Astrocyte of the hippocampus (primary cell): ENCODE data around the gene IL17RE.
A peak's percentile ranks its signal among the peaks of the same experiment; 100 is the strongest.

Experiments used
- DNase-seq: peaks from one replicate; pipeline ENCODE4 v3.0.0; 2011; ENCODE audit warnings: low read depth, low spot score

IL17RE gene

DNA sequence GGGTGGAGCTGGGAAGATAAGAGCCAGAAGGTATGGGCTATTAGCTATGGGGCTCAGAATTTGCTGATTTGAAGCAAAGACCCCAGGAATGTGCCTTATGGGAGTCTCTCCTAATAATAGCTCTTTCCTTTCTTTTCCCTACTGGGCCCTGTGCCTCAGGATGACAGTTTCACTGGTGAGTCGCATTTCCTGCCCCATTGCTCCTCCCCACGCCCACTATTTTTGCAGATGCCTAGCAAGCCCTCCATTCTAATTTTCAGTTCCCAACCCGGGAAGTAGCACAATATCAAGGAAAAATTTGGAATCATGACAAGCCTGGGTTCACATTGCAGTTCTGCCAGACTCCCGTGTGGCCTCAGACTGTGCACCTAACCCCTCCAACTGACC is 583 bp downstream of the IL17RE start:
- DNase-seq: peak; percentile 29

DNA sequence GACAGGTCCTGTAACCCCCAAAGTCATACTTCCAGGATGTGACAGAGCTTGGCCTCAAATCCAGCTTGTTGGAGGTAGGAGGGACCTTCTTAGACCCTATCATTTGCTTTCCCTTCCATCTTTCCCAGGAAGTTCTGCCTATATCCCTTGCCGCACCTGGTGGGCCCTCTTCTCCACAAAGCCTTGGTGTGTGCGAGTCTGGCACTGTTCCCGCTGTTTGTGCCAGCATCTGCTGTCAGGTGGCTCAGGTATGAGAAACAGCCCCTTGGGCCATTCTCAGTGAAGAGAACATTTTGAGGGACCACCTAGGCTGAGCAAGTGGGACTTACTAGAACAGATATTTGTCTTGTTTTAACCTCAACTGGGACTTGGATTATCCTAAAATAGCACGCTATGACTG is 1.3 kb downstream of the IL17RE start:
- no peak for DNase-seq

DNA sequence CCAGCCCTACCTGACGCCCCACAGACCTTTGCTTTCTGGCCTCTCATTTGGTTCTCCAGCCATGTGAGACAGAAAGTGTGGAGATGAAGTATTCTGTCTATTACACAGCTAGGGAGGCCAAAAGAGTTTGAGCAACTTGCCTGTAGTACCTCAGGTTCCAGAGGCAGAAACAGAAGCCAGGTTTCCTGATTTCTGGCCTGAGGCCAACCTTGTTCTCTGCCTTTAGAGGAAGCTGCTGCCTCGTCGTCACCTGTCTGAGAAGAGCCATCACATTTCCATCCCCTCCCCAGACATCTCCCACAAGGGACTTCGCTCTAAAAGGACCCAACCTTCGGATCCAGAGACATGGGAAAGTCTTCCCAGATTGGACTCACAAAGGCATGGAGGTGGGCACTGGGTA is 3.8 kb downstream of the IL17RE start:
- DNase-seq: no peak

DNA sequence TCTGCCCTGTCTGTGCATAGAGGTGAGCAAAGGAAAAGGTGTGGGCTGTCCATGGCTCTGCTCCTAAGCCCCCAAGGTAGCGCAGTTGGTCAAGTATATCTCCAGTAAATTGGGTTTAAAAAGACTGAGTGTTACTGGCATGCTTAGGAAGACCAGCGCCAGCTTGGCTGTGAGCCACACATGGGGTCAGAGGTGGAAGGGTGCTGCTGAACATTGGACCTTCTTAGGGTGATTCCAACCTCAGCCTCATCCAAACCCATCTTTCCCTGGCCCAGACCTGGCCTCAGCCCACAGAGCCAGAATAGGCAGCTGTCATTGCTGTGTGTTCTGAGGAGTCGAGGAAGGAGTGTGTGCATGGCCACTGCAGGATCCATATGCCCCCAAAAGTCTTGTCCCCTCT is 5.6 kb downstream of the IL17RE start:
- DNase-seq: no peak

DNA sequence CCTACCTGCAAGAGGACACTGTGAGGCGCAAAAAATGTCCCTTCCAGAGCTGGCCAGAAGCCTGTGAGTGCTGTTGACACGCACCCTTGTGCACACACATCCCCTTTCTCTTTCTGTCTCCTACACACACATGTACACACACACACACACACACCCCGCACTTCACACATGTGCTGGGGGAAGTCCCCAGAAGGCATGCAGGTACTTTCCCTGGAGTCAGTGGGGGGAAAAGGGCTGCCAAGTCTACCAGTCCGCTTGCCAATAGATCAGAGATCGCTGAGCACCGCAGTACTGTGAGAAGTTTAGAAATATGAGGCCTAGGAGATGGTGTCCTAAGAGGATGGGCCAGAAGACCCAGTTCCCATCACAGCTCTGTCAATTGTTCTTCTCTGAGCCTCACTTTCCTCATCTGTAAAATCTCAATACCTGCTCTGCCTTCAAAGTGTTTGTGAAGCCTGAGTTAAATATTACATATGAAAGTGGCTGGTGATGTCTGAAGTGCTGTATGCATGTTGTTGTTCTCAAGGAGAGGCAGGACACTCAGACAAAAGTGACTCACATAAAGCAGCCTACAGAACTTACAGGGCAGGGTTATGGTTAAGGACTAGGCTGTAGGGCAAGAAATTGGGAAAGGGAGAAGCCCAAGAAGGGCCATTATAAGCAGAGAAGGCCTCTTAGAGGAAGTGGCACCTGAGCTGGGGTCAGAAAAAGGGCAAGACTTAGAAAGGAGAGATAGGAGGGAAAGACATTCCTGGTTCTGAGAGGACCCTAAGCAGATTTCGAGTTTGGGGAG is 6.8 kb downstream of the IL17RE start:
- DNase-seq: no peak

DNA sequence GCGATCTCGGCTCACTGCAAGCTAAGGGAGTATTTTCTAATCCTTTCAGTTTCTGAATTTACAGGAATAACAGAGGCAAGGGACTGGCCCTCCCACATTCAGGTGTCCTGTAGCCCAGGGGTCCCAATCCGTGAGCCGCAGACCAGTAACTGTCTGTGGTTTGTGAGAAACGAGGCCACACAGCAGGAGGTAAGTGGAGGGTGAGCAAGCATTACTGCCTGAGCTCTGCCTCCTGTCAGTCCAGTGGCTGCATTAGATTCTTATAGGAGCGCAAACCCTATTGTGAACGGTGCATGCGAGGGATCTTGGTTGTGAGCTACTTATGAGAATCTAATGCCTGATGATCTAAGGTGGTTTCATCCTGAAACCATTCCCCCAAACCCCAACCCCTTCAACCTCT is 9.2 kb downstream of the IL17RE start:
- no peak for DNase-seq

DNA sequence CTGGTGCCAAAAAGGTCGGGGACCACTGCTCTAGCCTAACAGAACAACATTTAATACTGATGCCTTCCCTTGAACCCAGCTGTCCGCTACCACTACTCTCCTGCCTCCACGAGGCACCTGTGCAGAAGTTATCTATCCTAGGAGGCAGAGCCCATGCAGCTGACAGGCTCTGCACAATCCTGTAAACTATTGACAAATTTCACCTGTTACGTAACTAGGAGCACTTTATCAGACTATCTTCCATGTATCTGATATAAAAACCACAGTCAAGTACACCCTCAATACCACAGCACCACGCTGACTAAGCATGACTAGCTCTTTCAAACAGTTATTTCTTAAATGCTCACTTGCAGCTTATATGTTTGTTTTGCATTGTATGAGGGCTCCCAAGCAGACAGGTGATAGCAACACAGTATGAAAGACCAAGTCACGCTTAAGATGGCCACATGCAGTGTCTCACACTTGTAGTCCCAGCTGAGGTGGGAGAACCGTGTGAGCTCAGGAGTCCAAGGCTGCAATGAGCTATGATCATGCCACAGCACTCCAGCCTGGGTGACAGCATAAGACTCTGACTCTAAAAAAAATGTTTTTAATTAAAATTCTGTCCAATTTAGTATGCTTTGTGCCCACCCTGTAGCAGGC is 9.8 kb downstream of the IL17RE start:
- DNase-seq: peak; percentile 53

DNA sequence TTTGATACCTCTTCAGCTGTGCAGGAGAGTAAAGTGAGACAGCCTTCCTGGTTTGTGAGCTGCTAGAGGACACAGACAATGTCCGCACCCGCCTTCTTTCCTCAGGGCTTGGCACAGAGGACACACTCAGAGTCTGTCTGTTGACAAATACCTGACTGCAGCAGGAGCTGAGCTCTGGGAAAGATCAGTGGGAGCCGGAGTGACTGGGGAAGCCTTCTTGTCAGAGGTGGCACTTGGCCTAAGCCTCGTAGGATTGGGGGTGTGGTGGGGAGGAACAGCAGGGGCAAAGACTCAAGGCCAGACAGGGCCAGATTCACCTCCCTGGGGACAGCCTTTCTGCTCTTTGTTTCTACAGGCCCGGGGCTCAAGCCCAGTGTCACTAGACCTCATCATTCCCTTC is 11.0 kb downstream of the IL17RE start:
- DNase-seq: no peak

DNA sequence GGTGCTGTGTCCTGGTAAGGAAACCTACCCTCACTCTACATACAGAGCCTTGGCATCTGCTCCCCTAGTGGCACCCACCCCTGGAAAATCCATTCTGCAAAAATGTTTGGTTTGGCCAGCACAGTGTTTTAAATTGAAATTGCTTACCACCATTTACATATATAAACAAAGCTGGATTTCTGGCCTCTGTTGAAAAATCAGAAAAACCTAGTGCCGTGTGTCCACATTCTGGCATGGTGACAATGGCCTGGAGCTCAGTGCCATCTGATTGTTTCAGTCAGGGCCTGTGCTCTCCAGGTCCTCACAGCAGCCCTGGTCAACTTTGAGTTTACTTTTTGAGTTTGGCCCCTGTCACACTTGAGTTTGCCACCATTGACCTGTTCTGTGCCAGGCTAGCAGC is 11.4 kb downstream of the IL17RE start:
- peak; percentile 66 for DNase-seq

DNA sequence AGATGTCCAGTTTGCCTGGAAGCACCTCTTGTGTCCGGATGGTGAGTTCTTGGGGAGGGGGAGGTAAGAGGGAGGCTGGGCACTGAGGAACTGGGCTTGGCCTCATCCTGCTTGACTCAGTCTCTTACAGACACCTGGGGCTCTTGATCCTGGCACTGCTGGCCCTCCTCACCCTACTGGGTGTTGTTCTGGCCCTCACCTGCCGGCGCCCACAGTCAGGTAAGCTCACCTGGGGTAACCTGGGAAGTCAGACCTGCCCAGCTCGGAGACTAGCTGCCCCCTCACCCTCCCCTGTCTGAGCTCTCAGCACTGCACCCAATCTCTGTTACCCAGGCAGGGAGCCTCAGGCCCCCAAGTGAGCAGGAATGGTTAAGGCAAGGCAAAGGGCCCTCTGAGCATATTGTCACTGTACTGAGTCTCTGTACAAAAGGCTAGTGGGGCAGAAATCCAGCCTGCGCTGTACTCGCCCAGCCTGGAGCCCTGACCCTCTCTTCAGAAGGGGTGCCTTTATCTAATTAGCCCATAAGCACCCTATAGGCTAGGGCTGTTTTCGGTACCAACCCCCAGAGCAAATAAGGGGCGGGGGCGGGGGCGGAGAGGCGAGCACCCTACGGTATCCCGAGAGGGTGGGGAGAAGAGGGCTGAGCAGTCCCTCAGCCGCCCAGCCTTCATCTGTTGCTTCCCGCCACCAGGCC is 12.1 kb downstream of the IL17RE start:
- no peak for DNase-seq

DNA sequence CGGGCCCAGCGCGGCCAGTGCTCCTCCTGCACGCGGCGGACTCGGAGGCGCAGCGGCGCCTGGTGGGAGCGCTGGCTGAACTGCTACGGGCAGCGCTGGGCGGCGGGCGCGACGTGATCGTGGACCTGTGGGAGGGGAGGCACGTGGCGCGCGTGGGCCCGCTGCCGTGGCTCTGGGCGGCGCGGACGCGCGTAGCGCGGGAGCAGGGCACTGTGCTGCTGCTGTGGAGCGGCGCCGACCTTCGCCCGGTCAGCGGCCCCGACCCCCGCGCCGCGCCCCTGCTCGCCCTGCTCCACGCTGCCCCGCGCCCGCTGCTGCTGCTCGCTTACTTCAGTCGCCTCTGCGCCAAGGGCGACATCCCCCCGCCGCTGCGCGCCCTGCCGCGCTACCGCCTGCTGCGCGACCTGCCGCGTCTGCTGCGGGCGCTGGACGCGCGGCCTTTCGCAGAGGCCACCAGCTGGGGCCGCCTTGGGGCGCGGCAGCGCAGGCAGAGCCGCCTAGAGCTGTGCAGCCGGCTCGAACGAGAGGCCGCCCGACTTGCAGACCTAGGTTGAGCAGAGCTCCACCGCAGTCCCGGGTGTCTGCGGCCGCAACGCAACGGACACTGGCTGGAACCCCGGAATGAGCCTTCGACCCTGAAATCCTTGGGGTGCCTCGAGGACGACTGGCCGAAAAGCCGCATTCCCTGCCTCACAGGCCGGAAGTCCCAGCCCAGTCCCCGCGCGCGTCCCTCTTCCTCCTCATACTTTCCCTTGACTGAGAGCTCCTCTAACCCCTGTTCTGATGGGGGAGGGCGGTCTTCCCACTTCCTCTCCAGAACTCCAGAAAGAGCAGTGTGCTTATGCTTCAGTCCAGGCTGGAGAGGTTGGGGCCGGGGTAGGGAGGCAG is 12.8 kb downstream of the IL17RE start:
- DNase-seq: peak; percentile 80

DNA sequence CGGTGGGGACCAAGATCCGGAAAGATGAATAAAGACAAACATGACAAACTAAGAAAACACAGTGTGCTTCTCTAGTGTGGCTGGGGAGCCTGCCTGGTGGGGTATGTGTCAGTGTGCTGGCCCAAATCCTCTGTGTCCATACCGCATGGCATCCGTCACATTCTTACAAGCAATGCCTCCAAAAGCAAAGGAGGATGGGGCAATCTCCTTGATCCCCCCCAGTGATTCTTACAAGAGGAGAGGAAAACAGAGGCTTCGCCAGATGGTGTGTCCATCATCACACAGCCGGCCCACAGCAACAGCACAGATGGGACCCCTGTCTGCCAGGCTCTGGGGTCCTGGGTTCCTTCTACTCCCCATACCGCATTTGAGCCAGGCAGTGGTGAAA is 13.7 kb downstream of the IL17RE start:
- DNase-seq: peak; percentile 26

DNA sequence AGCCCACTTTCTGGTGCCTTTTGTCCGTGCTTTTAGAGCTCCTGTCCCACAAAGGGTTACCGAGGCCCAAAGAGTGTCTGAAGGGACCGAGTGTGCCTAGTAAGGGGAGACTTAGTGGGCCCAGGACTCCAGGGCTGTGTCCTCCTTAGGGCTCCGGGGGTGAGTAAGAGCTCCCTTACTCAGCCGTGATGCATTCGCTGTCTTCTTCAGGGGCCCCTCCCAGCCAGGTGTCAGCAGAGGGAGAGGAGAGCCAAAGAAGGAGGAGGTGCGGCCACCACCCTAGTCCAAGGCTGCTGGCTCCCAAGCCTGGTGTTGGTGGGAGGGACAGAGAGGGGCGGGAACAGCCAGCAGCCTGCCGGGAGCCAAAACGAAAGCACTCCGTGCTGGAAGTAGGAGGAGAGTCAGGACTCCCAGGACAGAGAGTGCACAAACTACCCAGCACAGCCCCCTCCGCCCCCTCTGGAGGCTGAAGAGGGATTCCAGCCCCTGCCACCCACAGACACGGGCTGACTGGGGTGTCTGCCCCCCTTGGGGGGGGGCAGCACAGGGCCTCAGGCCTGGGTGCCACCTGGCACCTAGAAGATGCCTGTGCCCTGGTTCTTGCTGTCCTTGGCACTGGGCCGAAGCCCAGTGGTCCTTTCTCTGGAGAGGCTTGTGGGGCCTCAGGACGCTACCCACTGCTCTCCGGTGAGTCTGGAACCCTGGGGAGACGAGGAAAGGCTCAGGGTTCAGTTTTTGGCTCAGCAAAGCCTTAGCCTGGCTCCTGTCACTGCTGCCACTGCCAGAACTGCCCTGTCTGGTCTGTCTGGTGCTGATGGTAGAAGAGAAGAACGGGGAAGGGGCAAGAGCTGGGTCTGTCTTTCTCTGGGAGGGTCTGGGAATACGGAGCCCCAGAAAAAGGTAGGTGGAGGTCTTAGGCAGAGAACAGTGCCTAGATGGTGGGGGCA is 14.4 kb downstream of the IL17RE start, which contains the start of gene IL17RC:
TSS of gene IL17RC (plus strand) at position 365 of the 947 bp plus-strand sequence. CDS start at position 583, 218 bp downstream.
- peak; percentile 90 for DNase-seq

DNA sequence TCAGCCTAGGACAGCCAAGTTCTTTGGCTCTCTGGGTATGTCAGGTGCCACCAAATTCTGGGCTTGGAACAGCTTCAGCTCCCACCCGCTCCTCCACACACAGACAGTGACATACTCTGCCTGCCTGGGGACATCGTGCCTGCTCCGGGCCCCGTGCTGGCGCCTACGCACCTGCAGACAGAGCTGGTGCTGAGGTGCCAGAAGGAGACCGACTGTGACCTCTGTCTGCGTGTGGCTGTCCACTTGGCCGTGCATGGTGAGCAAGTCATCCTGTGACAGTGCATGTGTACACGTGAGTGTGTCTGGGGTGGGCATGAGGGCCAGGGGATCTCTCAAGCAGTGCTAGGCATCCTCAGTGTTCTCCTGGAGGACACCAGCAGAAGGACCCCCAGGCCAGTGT is 15.2 kb downstream of the IL17RE start:
- no peak for DNase-seq

DNA sequence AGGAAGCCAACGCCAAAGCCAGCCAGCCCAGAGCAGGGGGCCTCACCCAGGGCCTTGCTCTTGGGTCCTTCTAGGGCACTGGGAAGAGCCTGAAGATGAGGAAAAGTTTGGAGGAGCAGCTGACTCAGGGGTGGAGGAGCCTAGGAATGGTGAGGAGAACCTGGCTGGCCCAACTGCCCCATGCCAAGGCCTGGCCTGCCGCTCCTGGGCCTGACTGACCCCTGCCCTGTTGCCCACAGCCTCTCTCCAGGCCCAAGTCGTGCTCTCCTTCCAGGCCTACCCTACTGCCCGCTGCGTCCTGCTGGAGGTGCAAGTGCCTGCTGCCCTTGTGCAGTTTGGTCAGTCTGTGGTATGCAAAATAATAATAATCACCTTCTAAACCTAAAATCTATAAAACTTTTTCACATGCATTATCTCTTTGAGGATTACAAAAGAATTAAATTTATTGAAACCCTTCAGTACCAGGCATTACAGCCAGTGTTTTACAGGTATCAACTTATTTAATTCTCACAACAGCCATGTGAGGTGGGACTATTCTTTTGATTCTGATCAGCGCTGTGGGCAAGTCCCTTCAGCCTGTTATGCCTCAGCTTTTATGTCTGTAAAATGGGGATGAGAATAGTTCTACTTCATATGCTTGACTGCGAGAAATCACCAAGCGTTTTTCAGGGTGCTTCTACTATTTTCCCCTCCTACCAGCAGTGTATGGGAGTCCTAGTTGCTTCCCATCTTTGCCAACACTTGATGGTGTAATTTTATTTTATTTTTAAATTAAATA is 15.8 kb downstream of the IL17RE start:
- DNase-seq: no peak

DNA sequence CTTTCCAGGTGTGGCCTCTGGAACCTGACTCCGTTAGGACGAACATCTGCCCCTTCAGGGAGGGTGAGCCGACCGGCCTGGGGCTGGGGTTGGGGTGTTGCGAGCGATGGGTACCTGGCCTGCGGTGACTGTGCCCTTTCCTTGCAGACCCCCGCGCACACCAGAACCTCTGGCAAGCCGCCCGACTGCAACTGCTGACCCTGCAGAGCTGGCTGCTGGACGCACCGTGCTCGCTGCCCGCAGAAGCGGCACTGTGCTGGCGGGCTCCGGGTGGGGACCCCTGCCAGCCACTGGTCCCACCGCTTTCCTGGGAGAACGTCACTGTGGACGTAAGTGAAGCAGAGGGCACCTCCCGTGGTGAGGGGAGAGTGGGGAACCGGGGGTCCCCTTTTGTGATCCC is 25.5 kb downstream of the IL17RE start:
- no peak for DNase-seq

DNA sequence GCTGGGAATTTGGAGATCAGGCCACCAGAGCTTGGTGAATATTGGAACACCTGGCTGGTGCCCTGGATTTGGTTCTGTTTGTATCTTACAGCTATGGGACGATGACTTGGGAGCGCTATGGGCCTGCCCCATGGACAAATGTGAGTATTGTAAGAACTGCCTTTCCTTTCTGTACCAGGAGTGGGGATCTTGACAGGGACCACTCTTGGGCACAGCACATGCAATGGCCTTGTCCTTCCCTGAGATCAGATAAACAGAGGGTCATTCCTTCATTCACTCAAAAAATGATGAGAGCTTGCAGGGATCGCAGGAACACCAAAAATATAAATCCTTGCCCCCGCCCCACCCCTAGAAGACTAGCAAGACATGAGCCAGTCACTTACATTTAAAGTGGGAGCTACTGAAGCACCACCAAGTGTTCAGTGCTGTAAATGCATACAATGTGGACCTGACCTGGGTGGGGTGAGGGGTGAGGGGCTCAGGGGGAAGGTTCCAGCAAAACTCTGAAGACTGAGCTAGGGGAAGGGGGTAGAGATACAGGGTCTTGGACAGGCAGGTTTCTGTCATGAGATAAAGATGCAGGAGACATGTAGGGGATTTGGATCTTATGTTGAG is 28.3 kb downstream of the IL17RE start:
- DNase-seq: no peak

DNA sequence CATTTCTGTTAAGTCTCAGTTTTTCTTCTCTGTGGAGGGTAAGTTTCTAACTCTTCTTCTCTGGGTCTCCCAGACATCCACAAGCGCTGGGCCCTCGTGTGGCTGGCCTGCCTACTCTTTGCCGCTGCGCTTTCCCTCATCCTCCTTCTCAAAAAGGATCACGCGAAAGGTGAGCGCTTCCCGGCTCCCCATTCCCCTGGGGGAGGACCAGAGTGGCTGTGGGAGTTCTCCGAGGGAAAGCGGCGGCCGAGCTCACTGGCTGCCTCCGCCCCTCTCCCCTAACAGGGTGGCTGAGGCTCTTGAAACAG is 29.8 kb downstream of the IL17RE start:
- DNase-seq: no peak

DNA sequence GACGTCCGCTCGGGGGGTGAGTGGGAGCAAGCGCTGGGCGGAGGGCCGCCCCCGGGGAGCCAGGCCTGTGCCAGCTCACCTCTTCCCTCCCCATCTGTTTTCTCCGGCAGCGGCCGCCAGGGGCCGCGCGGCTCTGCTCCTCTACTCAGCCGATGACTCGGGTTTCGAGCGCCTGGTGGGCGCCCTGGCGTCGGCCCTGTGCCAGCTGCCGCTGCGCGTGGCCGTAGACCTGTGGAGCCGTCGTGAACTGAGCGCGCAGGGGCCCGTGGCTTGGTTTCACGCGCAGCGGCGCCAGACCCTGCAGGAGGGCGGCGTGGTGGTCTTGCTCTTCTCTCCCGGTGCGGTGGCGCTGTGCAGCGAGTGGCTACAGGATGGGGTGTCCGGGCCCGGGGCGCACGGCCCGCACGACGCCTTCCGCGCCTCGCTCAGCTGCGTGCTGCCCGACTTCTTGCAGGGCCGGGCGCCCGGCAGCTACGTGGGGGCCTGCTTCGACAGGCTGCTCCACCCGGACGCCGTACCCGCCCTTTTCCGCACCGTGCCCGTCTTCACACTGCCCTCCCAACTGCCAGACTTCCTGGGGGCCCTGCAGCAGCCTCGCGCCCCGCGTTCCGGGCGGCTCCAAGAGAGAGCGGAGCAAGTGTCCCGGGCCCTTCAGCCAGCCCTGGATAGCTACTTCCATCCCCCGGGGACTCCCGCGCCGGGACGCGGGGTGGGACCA is 30.4 kb downstream of the IL17RE start:
- DNase-seq: peak; percentile 94
